Mesodermal cell (in vitro differentiated cells): ENCODE results near the gene B3GALT2.

ENCODE experiments used
- H3K27ac ChIP-seq: 2 replicates; pipeline ENCODE4 v1.7.0; 2013; ENCODE audit warnings: mild to moderate bottlenecking, low read depth, low read length, moderate library complexity; ENCODE audit not compliant: severe bottlenecking
- H3K36me3 ChIP-seq: 2 replicates; pipeline ENCODE4 v1.7.1; 2013; ENCODE audit warnings: mild to moderate bottlenecking, low read length, moderate library complexity; ENCODE audit not compliant: control insufficient read depth, insufficient read depth
- H3K4me1 ChIP-seq: one replicate; pipeline ENCODE4 v1.7.1; 2013; ENCODE audit warnings: mild to moderate bottlenecking, low read length; ENCODE audit not compliant: insufficient read depth, control insufficient read depth, poor library complexity, severe bottlenecking
- H3K4me3 ChIP-seq: 2 replicates; pipeline ENCODE4 v1.7.0; 2013; ENCODE audit warnings: low read length, control low read depth, mild to moderate bottlenecking; ENCODE audit not compliant: insufficient read depth, poor library complexity, severe bottlenecking; ENCODE audit errors: extremely low read depth
- H3K9me3 ChIP-seq: 2 replicates; pipeline ENCODE4 v1.7.1; 2013; ENCODE audit warnings: mild to moderate bottlenecking, low read length, moderate library complexity; ENCODE audit not compliant: control insufficient read depth
- WGBS, 2 experiments: methylation state at CpG; one replicate each; pipeline ENCODE4 v1.1.5; 2013; ENCODE audit warnings: missing lambda C conversion rate in 2 of 2; ENCODE audit not compliant: insufficient coverage in 2 of 2; 5-methylcytosine and 5-hydroxymethylcytosine counted together

B3GALT2 gene

GRCh38 chr1:193181985-193182384 lies 4.4 kb downstream of the B3GALT2 start:
- no peak overlapping the region for H3K4me3 ChIP-seq
- no peak overlapping the region for H3K27ac ChIP-seq
- 67 to 81% methylated on average over 1 to 2 of the region's 2 CpGs for WGBS, 2 experiments
- H3K36me3 ChIP-seq: no peaks in the 10 kb centered on the region
- peaks cover 10% of the 10 kb centered on the region for H3K4me1 ChIP-seq
- no peaks in the 10 kb centered on the region for H3K9me3 ChIP-seq

- no peak overlapping the region for H3K4me3 ChIP-seq
- peaks cover 10% of the 10 kb centered on the region for H3K4me1 ChIP-seq
- H3K9me3 ChIP-seq: no peaks in the 10 kb centered on the region
- H3K27ac ChIP-seq: no peak overlapping the region
- H3K36me3 ChIP-seq: no peaks in the 10 kb centered on the region
- WGBS, 2 experiments: no CpG with 5 or more reads among the region's 1 CpG
Observed at GRCh38 chr1:193181536-193181935, 4.9 kb downstream of the B3GALT2 start.

- WGBS, 2 experiments: 80 to 100% methylated on average over 1 of the region's 4 CpGs
- Histone ChIP-seq H3K27ac (no peak overlapping the region), H3K36me3 (no peaks in the 10 kb centered on the region), H3K4me1 (no peaks in the 10 kb centered on the region), H3K9me3 (no peaks in the 10 kb centered on the region), H3K4me3 (no peak overlapping the region)
Observed at GRCh38 chr1:193179094-193179493, 7.3 kb downstream of the B3GALT2 start.

DNA sequence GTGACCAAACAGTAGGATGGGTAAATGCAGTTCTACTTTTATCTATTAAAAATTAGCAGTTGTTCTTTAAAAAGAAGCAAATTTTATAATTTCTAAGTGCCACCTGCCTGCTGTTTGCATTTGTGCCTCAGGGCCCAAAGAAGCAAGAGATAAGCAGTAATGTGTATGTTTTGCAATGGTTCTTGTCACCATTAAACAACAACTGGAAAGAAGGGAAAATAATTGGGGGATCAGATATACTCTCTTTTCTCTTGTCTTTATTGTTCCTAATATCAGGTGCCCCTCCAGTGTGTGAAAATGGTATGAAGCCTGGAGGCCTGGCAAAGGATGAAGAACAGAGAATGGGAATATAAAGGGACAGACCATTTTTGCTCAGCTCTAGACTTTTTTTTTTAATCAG lies 9.6 kb downstream of the B3GALT2 start:
- Histone ChIP-seq H3K4me1 (no peaks in the 10 kb centered on the region), H3K36me3 (no peaks in the 10 kb centered on the region), H3K9me3 (no peaks in the 10 kb centered on the region), H3K4me3 (no peak overlapping the region), H3K27ac (no peak overlapping the region)

DNA sequence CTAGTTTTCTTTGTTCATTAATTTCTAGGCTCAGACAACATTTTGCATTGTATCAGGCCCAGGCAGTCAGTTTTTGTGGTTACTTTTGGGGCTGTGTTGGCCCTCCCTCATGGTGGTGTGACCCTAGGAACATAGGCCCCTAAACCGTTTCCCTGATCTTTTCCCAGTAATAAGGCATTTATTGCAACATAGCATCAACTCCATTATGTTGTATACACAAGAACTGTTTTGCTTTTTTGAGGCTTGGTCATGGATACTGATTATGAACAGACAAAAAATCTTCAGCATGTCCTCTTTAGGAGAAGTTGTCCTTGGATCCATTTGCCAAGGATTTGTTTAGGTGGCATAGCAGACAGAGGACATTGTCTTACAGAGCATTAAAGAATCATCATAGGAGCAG lies 10.3 kb downstream of the B3GALT2 start:
- Histone ChIP-seq H3K4me1 (no peaks in the 10 kb centered on the region), H3K27ac (no peak overlapping the region), H3K9me3 (no peaks in the 10 kb centered on the region), H3K4me3 (no peak overlapping the region), H3K36me3 (peaks cover 5% of the 10 kb centered on the region)
- WGBS, 2 experiments: 83% methylated on average over 1 of the region's 1 CpG; no CpG with 5 or more reads in 1 of the 2 experiments

- peaks cover 32% of the 10 kb centered on the region for H3K36me3 ChIP-seq
- no peak overlapping the region for H3K4me3 ChIP-seq
- 83 to 100% methylated on average over 1 of the region's 2 CpGs for WGBS, 2 experiments
- H3K9me3 ChIP-seq: no peaks in the 10 kb centered on the region
- H3K4me1 ChIP-seq: no peaks in the 10 kb centered on the region
- H3K27ac ChIP-seq: no peak overlapping the region
Observed at GRCh38 chr1:193157360-193157759, 29.1 kb downstream of the B3GALT2 start.

DNA sequence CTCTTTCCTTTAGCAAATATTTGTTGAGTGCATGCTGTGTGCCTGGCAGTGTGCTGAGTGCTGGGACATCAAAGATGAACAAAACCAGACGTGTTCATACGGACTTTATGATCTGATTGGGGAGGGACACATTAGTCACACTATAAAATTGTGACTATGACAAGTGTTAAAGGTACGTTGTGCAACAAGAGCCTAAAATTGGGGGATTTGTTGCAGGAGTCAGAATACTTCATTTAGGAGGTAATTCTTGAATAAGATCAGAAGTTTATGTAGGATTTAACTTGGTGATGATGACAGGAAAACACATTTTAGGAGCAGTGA lies 29.6 kb downstream of the B3GALT2 start:
- H3K27ac ChIP-seq: no peak overlapping the region
- no peak overlapping the region for H3K4me3 ChIP-seq
- H3K36me3 ChIP-seq: peaks cover 36% of the 10 kb centered on the region
- WGBS, 2 experiments: 92 to 100% methylated on average over 1 of the region's 3 CpGs
- no peaks in the 10 kb centered on the region for H3K9me3 ChIP-seq
- H3K4me1 ChIP-seq: no peaks in the 10 kb centered on the region

DNA sequence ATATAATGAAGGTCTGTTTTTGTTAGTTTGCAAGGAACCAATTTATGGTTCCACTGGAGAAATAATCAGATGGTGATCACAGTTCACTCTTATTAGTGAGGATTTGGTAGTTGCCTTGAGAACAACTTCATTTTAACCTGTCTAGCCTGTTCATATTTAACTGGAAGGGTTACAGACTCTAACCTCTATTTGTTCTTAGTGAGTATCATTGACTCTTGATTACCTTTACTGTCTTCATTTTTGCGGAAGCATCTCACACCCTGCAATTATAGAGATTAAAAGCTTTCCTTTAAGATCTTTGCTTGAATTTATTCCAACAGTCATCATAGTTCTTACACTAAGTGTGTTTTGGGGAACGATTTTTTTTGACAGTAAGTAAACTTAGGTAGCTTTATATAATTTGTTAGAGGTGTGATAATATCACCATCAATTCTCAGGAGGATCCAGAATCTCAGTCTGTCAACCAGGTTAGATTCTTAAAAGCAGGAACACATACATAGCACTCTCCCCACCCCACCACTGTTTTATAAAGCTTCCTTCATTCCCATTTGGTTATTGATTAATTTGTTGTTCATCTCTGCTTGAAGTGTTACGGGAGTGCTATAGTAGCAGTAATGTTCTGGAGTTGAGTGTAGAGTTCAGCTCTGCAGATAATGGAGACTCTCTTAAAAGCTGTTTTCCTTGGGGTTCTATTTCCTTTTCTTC lies 30.1 kb downstream of the B3GALT2 start:
- H3K9me3 ChIP-seq: no peaks in the 10 kb centered on the region
- H3K4me3 ChIP-seq: no peak overlapping the region
- peaks cover 41% of the 10 kb centered on the region for H3K36me3 ChIP-seq
- no peak overlapping the region for H3K27ac ChIP-seq
- 100% methylated on average over 1 of the region's 3 CpGs; no CpG with 5 or more reads in 1 of the 2 experiments for WGBS, 2 experiments
- H3K4me1 ChIP-seq: no peaks in the 10 kb centered on the region

- Histone ChIP-seq H3K9me3 (no peaks in the 10 kb centered on the region), H3K4me1 (no peaks in the 10 kb centered on the region), H3K4me3 (no peak overlapping the region), H3K36me3 (peaks cover 53% of the 10 kb centered on the region), H3K27ac (no peak overlapping the region)
- no CpG with 5 or more reads among the region's 1 CpG for WGBS, 2 experiments
Observed at GRCh38 chr1:193144999-193145398, 41.4 kb downstream of the B3GALT2 start.

- H3K36me3 ChIP-seq: peaks cover 54% of the 10 kb centered on the region
- H3K4me3 ChIP-seq: no peak overlapping the region
- H3K4me1 ChIP-seq: no peaks in the 10 kb centered on the region
- no peaks in the 10 kb centered on the region for H3K9me3 ChIP-seq
- WGBS, 2 experiments: 85 to 94% methylated on average over 2 to 3 of the region's 5 CpGs
- H3K27ac ChIP-seq: no peak overlapping the region
Observed at GRCh38 chr1:193144361-193144938, 42.0 kb downstream of the B3GALT2 start.

- no CpG with 5 or more reads among the region's 1 CpG for WGBS, 2 experiments
- H3K36me3 ChIP-seq: peaks cover 56% of the 10 kb centered on the region
- H3K9me3 ChIP-seq: no peaks in the 10 kb centered on the region
- no peak overlapping the region for H3K4me3 ChIP-seq
- no peak overlapping the region for H3K27ac ChIP-seq
- no peaks in the 10 kb centered on the region for H3K4me1 ChIP-seq
Observed at GRCh38 chr1:193143285-193143684, 43.1 kb downstream of the B3GALT2 start.
